NAMALWA (cell line): ENCODE data around the gene PSMD3.
"Not testable (repeated sequence)": the region's sequence is repeated elsewhere in the genome, so short reads cannot be mapped to it uniquely, and the experiment has no call there.

ENCODE experiments used
- DNase-seq: peaks from one replicate; pipeline ENCODE4 v3.0.0-alpha.2; 2015; ENCODE audit warnings: low spot score

PSMD3 gene

DNA sequence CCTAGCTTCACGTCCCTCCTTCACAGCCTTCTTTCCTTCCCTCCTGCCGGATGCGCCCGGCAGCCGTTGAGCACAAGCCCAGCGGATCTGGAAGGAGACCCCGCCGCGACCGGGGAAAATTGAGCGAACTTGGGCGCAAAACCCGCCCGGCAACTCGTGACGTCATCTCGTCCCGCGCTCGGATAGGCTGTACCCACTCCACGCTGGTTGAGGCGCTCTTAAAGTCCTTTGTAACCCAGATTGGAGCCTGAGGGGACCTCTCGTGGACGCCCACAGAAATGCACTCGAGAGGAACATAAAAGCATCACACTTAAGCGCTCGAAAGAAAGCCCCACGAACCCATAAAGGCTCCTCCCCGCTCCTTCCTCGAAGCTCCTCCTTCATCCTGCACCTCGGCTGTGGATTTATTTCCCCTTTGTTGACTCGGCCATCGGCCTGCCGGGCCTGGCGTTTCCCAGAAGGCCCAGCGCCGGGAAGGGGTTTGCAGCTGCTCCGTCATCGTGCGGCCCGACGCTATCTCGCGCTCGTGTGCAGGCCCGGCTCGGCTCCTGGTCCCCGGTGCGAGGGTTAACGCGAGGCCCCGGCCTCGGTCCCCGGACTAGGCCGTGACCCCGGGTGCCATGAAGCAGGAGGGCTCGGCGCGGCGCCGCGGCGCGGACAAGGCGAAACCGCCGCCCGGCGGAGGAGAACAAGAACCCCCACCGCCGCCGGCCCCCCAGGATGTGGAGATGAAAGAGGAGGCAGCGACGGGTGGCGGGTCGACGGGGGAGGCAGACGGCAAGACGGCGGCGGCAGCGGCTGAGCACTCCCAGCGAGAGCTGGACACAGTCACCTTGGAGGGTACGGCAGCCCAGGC, at the start of gene PSMD3:
Gene PSMD3, plus strand, starts transcription at position 457 of the 856 bp plus-strand sequence. Its CDS starts 164 bp downstream, at position 621.
- DNase-seq = peak; percentile 100

DNA sequence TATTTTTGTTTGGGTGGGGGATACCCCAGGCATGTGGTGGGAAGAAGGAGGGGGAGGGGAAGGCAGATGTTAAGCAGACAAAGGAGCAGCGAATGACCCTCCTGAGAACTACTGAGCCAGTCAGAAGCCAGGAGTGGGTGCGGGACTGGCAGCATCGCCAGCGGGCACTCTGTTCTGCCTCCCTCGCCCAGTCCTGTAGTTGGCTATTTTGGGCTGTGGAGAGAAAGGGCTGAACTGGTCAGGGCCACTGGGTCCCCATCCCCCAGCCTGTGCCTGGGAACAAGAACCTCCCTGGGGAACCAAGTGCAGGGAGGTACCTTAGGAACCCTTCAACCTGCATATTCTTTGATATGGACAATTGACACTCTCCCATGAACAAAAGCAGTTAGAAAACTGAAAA, 46.7 kb upstream of the PSMD3 start:
- DNase-seq = no peak

DNA sequence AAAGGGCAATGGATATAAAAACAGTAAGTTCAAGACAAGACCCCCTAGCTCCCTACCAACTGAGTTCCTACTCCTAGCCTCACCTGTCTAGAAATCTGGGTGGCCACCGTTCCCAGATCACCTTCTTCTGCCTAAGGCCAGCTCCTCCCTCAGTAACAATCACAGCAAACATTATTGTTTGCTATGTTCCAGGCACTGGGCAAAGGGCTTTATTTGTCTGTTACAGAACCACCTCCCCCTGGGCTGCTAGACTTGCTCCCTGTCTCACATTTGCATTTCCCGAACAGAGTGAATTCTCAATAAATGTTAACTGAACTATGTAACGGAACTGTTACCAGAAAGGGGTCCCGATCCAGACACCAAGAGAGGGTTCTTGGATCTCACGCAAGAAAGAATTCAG, 46.3 kb upstream of the PSMD3 start:
- DNase-seq = no peak

DNA sequence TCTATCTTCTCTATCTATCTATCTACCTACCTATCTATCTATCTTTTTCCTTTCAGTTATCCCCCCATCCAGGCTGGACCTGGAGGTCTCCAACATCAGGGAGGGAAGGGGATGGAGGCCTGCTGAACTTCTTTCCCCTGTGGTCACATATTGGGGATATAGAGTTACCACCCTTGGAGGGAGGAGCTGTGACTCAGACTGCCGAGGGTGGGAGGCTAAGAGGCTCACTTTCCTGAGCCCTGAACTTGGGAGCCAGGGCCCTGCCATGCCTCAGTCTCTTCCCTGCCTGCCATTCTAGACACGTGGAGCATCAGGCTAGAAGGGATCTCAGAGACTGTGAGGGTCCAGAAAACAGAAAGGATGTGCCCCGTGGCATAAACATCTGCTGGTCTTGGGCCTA, 44.7 kb upstream of the PSMD3 start:
- no peak for DNase-seq

DNA sequence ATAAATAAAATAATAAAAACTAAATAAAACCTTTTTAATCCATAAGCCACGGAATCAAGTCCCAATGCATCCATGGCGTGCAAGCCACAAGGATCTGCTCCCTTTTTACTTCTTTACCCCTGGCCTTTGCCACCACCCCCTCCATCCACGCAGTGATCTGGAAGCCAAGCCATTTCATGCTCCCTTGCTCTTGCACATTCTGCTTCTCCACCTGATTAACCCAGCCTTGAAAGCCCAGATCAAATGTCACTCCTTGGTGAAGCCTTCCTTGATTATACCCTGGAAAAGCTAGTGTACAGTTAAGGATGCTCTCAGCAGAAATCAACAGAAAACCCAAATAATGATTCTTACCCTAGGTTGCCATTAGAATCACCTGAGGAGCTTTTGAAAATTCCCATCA, 43.2 kb upstream of the PSMD3 start:
- DNase-seq = no peak

DNA sequence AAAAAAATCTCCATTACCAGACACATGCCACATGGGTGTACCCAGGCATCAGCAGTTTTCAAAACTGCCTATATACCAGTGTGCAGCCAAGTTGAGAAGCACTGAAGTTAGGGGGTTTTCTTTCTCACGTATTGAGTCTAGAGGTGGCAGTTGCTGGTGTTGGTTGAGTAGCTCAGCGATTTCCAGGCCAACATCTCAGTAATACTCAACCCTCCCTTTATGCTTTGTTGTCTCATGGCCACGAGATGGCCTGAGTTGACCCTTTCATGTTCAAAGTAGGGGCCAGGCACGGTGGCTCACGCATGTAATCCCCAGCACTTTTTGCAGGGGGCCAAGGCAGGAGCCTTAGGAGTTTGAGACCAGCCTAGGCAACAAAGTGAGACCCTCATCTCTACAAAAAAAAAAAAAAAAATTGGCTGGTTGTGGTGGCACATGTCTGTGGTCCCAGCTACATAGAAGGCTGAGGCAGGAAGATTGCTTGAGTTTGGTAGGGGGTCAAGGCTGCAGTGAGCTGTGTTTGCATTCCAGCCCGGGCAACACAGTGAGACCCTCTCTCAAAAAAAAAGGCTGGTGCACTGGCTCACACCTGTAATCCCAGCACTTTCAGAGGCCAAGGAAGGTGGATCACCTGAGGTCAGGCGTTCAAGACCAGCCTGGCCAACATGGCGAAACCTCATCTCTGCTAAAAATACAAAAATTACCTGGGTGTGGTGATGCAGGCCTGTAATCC, 42.3 kb upstream of the PSMD3 start:
- DNase-seq = peak; percentile 29

DNA sequence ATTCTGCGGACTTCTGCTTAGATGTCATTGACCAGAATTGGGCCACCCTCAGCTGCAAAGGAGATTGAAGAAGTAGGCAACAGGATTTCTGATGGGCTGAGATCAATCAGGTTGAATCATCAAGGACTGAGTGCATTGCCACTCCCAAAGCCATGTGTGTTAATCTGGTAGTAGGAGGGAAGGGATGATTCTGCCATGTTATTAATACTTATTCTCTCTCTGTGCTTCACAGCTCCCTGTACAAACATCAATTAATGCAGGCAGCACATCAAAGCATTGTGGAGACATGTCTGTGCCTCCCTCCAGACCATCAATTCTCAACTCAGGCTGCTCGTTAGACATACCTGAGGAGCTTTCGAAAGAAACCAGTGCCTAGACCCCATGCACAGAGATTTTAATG, 41.5 kb upstream of the PSMD3 start:
- DNase-seq = no peak

DNA sequence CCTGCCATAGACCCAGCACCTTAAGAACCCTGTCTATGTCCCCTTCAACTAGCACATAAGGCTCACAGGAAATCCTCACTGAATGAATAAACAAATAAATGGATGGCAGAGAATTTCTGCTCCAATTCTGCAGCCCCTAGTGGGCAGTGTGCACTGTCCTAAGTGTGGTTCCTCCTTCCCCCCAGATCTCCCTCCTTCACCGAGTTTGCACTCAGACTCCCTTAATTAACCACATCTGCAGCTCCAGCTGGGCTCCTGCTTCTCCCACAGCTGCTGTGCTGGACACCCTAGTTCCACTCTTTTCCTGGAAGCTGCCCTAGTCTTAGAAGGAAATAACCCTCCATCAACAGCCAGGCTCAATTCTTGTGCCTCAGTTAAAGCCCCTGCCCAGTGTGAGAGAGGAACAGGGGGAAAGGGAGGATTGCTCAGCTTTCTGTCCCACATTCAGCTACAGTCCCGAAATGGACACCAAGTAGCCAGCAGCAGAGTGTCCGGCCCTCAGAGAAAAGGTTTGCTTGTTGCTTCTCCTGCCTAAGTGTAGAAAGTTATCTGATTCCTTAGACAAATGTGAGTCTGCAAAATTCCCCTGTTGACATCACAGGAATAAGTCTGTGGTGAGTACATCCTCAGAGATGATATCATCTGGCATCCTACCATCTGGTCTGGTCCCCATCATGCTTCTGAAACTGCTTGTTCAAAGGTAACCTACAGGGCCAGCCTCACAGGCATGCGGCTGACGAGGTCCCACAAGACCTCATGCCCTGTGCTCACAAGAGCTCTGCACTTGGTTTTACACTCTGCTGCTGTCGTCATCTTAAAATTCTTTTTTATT, 40.8 kb upstream of the PSMD3 start:
- peak; percentile 77 for DNase-seq

DNA sequence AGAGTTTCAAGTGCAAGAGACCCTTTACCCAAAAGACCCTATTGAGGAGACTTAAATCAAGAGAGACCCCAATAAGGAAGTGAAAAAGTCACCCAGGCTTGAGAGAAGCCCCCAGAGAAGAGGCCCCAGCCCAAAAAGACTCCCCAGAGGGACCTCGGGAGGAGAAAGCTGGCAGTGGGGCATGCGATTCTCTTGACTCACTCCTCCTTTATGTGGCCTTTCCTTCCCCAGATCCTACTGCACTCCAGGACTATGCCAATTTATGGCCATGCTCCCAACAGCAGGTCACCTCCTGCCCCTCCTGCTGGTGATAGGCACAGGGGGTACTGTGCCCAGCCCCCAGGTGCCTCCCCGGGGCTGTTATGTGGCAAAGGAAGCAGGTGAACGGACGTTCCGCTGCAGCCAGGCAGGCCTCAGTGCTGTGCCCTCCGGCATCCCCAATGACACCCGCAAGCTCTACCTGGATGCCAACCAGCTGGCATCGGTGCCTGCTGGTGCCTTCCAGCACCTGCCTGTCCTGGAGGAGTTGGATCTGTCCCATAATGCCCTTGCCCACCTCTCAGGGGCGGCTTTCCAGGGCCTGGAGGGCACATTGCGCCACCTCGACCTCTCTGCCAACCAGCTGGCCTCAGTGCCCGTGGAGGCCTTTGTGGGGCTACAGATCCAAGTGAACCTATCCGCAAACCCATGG, 36.8 kb upstream of the PSMD3 start:
- DNase-seq = no peak

DNA sequence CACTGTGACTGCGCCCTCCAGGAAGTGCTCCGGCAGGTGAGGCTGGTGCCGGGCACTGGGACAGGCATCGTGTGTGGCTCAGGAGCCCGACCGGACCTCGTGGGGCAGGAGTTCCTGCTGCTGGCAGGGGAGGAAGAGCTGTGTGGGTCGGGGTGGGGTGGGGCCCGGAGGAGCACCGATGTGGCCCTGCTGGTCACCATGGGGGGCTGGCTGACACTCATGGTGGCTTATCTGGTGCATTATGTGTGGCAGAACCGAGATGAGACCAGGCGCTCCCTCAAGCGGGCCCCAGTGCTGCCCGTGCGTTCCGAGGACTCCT, 36.3 kb upstream of the PSMD3 start:
- no peak for DNase-seq

DNA sequence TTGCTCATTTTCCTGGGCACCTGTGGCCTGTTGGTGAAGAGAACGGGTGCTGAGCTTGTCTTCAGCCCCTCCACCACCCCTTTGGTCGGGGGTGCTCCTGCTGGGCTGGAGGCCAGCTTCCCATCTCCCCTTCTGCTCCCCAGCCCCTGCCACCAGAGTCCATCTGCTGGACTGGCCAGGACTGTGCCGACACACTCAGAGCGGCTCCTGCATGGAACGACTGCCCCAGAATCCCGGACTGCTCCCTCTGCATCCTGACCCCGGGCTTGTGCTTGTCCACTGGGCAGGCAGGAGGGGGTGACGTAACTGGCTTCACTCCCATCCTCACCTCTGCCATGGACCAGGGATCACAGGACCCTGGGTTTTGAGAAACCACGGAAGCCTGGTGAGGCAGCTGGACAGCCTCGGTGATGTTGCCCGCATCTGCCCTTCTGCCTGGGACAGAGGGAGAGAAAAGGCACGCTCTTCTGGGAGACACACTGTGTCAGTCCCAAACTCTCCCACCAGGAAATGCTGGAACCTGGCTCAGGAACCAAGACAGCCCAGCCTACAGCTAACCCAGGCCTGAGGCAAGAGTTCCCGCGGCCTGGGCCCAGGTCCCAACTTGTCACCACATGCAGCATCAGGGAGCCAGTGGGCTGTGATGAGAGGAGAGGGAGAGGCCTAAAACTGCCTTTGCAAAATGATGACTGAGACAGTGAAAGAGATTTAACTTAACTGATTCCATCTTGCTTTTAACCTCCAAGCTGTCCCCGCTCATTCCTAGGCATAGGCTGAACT, 33.9 kb upstream of the PSMD3 start:
- DNase-seq = no peak

DNA sequence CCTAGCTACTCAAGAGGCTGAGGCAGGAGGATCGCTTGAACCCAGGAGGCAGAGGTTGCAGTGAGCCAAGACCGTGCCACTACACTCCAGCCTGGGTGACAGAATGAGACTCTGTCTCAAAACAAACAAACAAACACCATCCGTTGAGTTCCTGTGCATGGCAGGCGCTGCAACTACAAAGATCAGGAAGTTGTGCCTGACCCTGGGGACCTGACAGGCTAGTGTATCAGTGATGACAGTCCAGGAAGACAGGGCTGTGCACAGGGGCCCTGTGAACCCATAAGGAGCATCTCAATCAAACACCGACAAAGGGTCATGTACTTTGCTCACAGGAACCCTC, 32.1 kb upstream of the PSMD3 start:
- DNase-seq = not testable (repeated sequence)

DNA sequence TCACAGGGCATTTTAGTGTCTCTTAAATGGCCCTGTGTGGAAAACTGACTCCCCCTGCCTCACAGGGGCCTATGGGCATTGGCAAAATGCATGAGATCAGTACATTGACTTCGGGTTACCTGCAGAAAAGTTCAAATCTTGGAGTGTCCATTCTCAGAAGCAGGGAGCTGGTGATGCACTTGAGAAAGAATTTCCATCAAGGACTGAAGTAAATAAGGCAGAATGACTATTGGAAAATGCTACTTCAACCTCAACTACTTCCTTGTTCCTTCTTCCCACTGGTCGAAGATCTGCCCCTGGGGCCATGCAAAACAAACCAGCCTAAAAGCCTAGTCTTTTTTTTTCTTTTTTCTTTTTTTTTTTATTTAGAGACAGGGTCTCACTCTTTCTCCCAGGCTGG, 31.6 kb upstream of the PSMD3 start:
- no peak for DNase-seq

DNA sequence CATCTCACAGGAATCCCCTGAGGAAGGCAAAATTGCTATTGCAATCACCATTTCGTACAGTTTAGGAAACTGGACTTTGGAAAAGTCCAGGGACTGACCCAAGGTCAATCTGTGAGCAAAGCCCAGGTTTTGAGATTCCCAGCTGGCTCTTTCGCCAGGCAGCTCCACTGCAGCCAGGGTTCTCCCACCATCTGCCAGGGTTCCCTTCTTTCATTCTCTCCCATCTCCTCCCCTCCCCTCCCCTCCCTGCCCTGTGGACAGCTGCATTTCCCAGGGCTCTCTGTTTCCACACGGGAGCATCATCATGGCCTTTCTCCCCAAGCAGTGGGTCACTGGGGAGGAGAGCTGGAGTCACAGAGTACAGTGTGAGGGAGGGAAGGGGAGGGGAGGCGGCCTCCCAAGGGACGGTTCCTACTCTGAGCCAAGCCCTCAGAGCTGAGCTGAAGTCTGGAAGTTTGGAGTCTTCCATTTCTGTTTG, 29.7 kb upstream of the PSMD3 start:
- DNase-seq = no peak

DNA sequence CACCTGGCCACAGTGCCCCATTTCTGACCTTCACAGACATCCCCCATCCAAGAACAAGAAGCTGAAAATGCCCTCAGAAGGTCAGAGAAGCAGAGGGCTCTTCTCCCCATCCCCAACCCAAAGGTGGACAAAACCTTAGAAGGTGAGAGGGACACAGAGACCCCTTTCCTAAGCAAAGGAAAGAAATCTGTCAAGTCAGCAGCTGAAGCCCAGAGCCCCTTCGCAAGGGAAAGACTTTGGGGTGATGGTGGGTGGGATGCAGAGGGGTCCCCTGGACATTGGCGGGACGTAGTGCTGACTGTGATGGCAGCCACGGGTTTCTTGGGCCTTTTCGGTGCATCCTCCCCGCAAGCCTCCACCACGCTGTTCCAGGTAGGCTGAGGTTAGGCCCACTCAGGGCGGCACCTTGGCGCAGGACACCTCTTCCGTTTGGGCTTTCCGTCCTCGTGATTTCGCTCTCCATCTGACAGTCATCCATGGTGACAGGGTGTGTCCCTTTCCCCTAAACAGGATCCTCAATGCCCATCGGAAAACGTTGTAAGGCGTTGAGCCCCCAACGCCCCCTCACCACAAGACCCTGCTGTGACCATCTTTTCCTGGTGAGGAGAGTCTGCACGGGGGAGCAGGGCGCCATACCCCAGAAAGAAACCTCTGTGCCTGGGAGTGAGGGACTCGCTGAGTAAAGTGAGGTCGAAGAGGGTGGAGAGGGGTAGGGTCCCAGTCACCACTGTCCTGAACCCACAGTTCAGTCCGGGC, 28.5 kb upstream of the PSMD3 start:
- DNase-seq = peak; percentile 22

DNA sequence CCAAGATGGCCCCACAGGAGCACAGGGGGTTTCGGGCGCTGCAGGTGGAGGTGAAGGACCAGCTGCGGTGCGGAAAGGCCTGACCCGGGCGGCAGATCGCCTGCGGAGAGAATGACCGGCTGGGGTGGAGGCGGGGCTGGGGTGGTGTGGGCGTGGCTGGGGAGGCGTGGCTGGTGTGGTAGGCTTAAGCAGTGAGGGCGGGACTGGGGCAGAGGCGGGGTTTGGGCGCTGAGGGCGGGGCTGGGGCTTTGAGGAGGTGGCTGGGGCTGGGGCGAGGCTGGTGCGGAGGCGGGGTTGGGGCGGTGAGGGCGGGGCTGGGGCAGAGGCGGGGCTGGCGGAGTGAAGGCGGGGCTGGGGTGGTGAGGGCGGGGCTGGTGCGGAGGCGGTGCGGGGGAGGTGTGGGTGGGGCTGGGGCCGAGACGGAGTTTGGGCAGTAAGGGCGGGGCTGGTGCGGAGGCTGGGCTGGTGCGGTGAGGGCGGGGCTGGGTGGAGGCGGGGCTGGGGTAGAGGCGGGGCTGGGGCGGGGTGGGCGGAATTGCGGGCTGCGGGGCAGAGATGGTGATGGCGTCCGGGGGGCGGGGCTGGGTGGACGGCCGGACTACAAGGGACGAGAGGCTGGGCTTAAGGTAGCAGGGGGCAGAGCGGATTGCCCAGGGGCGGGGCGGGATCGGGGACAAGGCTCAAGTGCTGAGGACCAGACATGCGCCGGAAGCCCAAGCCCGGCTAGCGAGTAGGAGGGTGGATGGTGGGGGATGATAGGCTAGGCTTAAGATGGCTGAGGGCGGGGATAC, 27.7 kb upstream of the PSMD3 start:
- peak; percentile 90 for DNase-seq

DNA sequence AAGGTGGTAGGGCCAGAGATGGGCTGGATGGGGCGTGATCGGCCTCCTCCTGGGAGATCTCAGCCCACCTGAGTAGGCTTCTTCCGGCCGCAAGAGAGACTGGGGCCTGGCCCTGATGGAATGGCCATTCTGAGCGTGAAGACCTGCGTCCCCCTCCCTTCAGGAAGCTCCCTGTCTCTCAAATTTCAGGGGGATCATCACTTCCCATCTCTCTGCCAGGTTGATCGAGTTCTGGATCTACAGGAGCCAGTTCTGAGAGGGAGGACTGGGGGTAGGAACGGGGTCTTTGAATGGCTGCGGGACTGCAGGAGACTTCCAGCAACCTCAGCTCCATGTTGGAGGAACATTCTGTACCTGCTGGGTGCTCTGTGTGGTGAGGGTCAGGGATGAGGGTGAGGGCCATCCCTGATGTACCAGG, 27.1 kb upstream of the PSMD3 start:
- DNase-seq = no peak

DNA sequence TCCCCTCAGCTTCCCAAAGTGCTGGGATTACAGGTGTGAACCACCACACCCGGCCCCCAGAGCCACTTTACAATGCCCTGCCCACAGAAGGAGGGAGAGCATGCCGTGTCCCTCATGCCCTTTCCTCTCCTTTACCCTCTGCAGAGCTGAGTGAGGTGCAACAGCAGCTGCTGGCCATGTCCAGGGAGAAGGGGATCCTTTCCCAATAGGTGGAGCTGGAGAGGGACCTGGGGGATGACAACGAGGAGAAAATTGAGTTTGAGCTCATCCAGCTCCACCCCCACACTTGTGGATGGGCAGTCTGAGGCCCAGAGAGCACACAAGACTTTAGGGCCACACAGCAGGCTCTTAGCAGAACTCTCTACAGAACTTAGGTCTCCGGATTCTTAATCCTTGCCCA, 25.7 kb upstream of the PSMD3 start:
- DNase-seq = no peak

DNA sequence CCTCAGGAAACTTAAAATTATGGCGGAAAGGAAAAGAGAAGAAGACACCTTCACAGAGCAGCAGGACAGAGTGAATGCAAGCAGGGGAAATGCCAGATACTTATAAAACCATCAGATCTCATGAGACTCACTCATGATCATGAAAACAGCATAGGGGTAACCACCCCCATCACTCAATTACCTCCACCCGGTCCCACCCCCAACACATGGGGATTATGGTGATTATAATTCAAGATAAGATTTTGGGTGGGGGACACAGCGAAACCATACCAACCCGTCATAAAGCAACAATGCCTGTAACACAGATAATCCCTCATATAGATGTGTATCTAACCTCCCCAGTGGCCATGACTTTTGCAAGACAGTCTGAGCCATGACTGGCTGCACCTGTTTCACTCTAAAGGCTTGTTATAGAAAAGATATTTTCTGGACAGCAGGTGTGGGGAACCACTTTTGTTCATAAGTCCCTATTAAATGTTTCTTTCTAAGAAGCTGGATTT, 24.8 kb upstream of the PSMD3 start:
- peak; percentile 37 for DNase-seq
